Anterior cingulate cortex (tissue), 58 donors: Measurements from ENCODE around the gene SCD5.

ENCODE experiments used
- DNase-seq, 58 donors: peaks; one replicate each; lab custom pipeline; 2025; lab: John Stamatoyannopoulos, UW

Gene SCD5

DNA sequence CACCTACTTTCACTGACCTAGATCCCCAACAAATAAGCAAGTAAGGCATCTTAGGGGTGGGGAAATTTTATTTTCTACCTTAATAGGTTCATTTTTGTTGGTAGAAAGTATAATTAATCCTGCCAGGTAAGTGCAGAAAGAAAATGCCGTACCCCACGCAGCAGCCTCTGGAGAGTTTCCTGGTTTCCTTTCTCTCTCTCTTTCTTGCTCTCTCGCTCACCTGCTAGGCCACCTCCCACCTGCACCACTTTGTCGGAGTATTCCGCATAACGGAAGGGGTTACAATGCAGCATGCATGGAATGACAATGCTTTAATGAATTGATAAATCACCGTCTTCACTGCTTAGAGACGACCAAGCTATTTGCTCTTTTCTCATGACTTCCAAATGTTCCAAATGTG lies 101.0 kb downstream of the SCD5 start:
- no peak for DNase-seq

DNA sequence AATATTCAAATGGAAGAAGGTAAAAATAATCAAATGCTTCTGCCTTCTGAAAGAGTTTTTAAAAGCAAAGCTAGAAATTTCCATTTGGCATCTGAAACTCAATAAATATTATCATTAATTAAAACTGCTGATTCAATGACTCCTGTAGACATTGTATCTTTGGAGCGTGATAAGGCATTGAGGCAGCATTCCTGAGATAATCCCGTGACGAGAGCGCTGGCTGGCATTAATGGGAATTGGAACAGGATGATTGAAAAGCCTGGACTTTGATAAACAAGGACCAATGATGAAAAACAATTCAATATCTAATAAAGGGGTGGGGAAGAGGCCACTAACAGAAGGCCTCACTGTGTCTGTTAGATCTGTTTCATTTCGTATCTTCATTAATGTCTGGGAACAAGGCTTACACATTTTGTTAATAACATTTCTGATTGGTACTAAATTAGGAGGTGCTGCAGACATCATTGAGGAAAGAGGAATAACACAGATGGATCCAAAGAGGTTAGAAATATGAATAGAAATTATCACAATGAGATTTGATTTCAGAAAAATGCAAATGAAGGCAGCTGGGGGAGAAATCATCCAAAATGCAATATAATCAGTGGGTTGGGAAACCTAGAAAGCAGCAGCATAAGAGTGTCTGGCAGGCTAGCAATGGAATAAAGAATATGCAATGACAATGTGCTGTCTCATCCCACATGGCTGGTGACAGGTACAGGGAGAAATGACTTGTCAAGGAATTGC lies 102.3 kb downstream of the SCD5 start:
- peak in 1 of 58 donors; percentile 12 for DNase-seq

DNA sequence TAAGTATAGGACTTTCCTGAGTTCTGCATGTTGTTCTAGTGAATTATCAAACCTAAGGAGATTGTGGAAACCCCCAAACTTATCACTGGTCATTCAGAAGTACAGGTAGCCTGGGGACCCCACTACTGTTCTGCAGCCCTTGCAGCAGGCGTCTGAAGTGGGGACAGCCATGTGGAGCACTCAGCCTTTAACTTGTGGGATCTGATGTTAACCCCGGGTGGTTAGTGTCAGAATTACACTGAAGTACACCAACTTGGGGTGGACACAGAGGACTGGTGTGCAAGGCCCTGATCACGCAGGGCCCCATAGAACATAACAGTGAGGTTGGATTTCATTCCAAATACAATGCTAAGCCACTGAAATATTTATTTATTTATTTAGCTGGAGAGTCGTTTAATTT lies 103.7 kb downstream of the SCD5 start:
- no peak for DNase-seq

DNA sequence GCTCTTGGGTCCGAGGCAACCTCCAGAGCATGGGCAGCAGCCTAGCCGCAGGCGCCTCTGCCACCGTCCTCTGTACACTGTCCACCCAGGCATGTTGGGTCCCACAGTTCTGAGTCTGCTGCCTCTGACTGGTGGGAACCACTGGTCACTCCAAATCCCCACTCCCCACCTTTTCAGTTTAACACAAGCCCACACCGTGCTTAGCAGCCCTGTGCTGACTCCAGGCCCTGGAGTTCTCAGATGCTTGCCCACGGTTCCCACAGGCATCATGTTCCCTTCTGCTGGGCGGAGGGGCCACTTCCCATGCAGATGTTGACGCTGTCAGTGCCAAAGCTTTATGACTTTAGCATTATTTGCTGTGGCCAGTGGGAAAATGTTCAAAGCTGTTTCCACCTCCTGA lies 104.5 kb downstream of the SCD5 start:
- no peak for DNase-seq

DNA sequence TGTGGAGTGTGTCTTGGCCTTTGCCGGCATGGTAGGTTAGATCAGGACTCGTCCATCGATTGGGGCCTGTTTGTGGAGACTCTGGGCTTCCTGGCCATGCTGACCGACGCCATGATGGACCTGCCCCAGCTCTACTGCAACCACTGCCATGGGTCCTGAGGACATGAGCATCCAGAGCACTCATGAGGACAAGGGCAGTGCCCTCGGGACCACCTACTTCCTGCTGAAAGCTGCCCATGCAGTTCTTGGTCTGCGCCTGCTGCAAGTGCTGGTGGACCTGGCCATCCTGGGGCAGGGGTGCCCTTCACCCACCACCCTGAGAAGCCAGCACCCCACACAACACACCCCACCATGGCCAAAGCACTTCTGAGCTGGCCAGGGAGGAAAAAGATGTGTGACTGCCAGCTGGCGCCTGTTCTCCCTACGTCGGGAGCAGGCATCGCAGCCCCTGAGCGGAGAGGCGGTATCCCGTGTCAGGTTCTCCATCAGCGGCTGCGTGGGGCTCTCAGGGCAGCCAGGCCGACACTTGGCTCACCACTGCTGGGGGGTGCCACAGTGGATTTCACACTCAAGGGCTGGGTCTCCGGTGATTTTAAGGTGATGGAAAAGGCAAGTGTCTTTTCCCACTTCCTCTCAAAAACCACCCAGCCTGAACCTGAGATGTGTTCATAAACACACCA lies 106.4 kb downstream of the SCD5 start:
- DNase-seq, result peak in 1 of 58 donors; percentile 11

DNA sequence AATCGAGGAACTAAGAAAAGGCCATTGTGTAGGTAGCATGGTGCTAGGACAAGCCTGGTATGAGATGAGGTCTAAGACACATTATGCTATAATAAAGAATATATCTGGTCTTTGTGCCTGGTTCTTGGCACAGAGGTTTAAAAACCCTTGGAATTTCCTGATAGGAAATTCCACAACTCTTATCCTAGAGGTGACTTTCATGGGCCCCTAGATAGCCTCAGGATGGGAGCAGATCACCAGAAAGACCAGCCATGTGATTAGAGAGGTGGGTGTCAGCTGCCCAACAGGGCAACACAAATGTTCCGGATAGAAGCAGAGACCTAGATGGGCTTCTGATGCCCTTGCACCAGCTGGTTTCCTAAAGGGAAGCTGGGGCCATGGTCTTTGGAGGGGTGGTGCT lies 107.2 kb downstream of the SCD5 start:
- DNase-seq, result no peak

DNA sequence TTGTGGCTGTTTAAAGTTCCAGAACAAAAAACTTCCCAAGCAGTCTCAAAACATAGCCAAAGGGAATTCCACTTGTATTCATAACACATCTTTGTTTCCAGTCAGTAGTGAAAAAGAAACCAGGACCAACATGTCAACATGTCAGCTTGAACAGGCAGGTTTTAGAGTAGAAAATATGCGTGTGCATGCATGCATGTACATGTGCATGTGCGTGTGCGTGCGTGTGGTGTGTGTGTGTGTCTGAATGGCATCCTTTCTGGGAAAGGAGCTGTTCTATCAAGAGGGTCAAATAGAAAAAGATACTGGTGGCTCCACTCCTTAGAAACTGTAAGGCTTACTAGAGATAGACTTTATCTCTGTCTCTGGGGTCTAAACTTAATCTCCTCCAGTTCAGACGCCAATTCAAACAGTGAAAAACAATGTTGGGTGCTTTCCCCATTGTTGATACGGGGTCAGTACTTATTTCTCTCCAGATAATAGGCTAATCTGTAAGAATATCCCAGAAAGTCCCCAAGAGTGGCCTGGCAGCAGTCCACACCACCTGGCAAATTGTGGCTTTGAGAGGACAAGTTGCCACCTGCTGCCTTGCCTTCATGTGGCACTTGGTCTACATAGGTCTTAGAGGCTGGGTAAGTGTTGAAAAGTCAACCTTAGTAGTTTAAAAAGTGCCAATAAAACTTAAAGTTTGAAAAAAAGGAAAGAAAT lies 110.4 kb downstream of the SCD5 start:
- DNase-seq, result no peak

DNA sequence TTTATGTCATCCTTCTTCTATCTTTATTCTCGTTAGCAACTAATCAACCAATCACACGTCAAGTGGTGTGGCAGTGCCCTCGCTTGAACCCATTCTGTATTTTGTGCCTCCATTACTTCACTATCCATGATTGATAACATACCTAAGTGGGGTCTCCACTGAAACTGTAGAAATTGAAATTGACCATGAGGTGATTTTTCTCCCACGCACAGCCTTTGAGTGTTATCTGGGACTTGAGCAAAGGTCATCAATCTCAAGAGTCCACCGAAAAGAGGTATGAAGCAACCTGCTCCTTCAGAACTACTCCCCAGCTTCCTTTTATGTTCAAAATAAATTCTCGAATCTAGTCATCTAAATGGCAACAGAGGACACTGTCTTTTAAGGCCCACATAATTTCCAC lies 111.1 kb downstream of the SCD5 start:
- no peak for DNase-seq

DNA sequence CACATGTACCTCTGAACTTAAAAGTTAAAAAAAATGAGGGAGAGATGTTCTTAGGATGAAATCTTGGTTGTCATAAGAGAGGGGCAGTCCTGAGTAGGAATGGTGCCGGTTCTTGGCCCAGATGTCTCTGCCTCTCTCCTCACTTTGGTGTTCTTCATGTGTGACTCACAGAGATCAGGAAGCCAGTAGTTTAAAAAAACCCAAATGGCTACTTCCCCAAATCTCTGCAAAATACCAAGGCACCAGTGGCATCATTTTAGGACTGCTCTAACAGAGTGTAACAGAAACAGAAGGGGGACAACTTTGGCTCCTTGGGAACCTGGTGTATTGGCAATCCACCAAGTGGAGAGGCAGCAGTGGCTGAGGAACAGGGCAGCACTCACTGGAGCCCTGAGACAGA lies 116.8 kb downstream of the SCD5 start:
- peak in 2 of 58 donors; percentile 9 to 18 for DNase-seq

DNA sequence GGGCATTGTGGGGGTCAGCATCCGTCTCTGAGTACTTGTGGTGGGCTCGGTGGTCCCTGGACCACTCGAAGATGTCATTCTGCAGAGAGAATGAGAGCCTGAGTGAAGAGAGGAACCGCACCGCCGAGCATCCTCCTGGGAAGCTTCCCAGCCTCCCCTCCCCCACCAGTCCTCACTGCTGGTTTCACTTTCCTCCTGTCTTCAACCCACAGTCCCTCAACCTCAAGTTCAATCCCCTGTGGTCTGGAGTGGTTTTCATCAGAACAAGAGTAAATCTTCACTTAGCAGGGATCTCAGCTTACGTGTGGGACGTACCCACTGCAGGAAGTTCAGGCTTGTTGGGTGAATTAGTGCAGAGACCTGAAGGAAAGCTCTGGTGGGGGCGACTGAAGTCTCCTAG lies 117.8 kb downstream of the SCD5 start:
- DNase-seq, result peak in 1 of 58 donors; percentile 14

DNA sequence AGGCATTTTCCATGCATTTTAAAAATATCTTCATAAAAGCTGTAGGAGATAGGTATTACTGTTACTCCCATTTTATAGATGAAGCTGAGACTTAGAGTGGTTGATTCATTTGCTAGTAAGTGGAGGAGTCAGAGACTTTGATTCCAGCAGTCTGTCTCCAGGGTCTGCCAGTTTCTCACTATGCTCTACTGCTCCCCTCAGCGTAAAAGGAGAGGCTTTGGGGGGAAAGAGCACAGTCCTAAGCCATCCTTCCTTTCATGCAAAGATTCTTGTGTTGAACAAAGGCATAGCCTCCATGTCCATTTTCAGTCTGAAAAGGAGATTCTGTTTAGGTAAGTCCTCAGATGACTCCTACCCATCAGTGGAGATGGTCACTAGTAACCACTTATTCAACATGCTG lies 119.1 kb downstream of the SCD5 start:
- no peak for DNase-seq

DNA sequence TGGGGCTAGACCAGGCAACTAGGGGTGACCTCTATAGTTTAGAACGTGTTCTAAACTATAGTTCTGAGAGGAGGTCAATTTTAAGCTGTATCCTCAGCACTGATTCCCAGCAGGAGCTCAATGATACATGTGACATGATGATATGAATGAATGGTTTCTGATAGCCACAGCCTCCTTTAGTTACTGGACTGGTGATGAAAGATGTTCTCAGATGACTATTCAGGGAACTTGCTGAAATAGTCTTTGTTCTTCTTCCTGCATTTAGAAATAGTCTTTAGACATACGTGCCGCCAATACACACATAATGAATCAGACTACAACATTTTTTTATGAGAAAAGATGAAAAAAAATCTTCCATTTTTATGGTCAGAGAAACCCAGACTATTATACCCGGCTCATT lies 120.5 kb downstream of the SCD5 start:
- DNase-seq, result no peak

DNA sequence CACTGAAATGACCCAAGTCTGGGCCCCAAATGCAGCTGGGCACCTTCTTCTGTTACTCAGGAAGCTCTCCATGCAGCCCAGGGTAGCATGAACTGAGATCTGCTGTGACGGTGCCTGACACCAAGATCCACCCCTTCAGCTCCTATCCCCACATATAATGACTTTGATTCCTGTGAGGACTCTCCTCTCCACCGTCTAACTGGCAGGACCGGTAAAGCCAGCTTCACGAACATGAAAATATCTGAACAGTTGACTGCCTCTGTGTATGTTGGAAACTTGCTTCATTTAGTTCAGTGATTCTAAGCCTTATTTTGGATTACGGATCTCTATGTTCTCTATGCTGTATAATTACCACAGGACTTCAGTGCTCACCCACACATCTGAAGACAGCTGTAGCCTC lies 121.3 kb downstream of the SCD5 start:
- peak in 2 of 58 donors; percentile 34 to 56 for DNase-seq

DNA sequence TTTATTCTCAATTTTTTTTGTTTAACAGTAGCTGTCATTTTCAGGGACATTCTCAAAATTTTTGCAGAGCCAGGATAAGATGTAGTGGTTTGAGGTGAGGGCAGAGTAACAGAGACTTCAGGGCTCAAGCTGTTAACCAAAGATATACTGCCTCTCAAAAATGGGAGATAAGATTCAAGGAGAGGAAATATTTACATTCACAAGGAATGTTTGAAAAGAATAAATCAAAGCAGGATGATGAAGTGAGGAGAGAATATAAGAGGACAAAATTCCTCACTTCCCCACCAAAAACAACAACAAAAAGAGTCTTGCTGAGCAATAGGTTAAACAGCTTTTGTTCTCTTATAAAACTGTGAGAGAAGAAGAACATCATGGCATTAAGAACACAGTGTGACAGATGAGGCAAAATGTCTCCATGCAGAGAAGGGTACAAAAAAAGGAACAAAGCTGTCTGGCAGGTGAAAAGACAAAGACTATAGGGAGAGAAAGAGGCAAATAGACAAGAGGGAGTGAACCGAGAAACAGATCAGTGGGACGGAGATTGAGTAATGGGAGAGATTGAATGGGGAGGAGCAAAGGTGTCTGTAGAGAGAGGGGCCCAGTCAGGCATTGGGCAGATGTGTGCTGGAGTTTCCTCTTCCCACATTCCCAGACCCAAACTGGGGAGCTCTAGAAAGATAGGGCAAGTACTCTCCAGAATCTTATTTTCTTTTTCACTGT lies 130.7 kb downstream of the SCD5 start:
- DNase-seq, result no peak

DNA sequence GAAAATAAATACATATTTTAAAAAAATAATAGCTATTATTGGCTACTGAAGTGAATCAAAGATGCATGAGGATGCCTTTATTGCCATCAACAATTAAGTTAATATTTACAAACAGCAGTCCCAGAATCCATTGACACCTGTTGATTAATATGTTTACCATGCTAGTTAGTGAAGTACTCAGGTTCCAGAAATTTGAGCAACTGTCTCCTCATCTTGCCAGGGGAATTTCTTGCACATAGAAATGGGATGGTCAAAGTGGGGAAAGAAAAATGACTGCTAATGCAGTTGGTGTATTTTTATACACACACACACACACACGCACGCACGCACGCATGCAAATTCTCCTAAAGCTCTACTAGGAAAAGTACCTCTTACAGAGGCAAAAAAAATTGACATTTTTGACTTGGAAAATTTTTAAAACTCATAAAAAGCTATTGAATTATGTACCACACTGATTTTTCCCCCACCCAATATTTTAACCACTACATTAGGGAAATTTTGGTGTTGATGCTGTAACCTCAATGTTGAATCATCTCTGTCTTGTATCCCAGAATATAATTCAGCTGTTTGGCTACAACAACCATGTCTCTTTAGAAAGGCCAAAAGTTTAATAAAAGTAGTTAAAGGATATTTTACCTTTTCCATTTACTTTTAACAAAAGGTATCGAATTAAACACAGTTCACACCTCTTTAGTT lies 131.5 kb downstream of the SCD5 start:
- no peak for DNase-seq

DNA sequence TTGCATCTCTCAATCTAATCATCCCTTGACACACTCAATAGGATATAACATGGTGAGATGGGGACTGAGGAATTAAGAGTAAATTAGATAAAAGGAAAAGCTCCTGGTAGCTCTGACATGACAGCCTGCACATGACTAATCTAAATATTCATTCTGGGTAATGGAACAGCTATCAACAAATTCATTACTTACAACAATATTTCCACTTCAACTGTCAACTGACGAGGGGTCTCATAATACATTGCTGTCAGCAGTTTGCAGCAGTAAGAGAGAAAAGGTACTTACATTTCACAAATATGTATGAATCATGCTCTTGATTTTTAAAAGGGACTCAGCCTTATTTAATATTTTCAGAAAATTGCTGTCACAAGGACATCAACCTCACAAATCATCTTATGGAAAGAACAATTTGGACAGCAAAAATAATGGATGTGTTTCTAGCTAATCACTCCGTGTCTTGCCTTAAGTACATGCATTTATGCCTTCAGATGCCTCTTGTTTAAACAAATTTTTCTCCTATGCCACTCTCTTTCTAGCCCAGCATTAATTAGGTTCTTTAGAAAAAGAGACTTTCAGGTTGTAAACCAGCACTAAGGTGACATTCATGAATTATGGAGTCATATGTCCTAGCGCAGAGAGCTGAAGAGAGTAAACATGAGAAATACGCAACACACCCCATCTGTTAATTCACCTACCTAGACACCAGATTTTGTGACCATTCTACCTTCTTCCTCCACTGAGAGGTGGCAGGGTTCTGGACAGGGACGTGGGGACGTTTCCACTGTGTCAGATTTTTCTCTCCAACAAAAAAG lies 137.2 kb downstream of the SCD5 start:
- no peak for DNase-seq

DNA sequence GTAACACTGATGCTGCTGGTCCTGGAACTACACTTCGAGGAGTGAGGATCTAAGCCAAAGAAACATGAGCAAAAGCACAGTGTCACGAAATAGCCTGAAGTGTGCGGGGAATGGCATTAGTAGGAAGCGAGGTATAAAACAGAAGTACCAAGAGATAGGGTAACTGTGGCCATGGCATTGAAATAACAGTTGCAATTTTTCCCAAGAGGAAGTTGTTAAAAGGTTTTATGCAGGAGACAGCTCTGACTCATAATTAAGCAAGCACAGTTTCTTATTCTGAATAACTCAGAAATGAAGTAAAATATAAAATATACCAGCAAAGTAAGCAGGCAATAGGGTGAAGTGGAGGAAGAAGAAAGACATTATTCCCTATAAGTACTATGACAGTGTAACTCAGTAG lies 146.5 kb downstream of the SCD5 start:
- DNase-seq, result no peak

DNA sequence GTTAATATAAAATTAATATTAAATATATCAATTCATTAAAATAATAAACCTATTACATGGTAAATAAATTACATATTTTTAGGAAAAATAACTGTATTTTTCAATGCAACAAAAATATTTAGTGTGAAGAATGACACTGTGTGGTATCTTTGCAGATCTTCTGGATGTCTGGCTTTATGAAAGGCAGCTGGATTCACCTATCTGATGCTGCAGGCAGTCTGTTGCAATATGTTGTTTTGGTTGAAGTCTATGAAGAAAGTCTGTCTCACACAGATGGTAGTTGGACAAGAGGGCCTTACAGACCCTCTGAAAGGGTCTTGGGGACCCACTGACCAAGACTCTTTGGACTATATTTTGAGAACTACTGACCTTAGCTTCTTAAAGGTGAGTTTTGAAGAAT lies 147.7 kb downstream of the SCD5 start:
- no peak for DNase-seq

DNA sequence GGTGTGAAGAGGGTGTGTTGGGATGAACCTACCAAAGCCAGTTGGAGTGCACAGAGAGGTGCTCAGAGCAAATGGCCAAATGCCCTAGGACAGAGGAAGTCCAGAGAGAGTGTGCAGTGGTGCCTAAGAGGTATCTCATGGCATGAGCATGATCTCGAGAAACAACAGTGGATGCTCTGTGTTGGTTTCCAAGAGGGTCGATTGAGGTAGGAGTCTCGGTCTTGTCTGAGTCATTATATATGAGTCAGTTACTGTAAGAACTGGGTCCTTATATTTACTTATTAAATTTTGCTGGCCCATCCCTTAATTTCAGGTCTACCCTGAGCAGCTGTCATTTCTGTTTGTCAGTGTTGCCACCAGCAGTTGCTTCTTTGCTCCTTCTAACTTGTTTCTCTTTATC lies 150.2 kb downstream of the SCD5 start:
- DNase-seq, result no peak
